AG04450 (cell line): ENCODE results near the gene CHCHD1. TPM values are rescaled to one million over a fixed set of nuclear protein-coding genes. Genes with fewer than 3 reads are reported as not detected.
"Not testable (repeated sequence)": the region's sequence is repeated elsewhere in the genome, so short reads cannot be mapped to it uniquely, and the experiment has no call there.

Experiments used
- CTCF ChIA-PET: fragments of 300-600, 350-600 bp; formaldehyde crosslinking; extraction: SDS; loops from one replicate; lab custom pipeline; 2022; ENCODE audit warnings: antibody characterized with exemption, inconsistent platforms; lab: Charles Lee
- POLR2A ChIA-PET: fragments of 350-600 bp; formaldehyde crosslinking; extraction: SDS; loops from one replicate; lab custom pipeline; 2021; ENCODE audit warnings: antibody characterized with exemption, inconsistent platforms; lab: Yijun Ruan, JAX
- DNase-seq: peaks from one replicate; pipeline ENCODE4 v3.0.0-alpha.2; 2011; ENCODE audit warnings: low read depth, low spot score
- H3K27ac ChIP-seq: one replicate; pipeline ENCODE4 v1.5.1; 2012; ENCODE audit warnings: low read depth, low read length, control low read depth
- H3K27me3 ChIP-seq: one replicate; pipeline ENCODE4 v1.6.0; 2012; ENCODE audit warnings: low read length; ENCODE audit not compliant: control insufficient read depth, insufficient read depth
- H3K4me3 ChIP-seq: 2 replicates; pipeline ENCODE4 v1.5.1; 2011; ENCODE audit warnings: mild to moderate bottlenecking, low read depth, low read length, control low read depth
- H3K9me3 ChIP-seq: 2 replicates; pipeline ENCODE4 v1.5.1; 2012; ENCODE audit warnings: low read length; ENCODE audit not compliant: control insufficient read depth, insufficient read depth
- polyA plus RNA-seq: library from polyadenylated mRNA; depleted of rRNA; stranded (reverse); fragments of >200 nt; gene quantifications from 2 replicates; pipeline ENCODE4 v1.2.3, GENCODE V29; 2011; rRNA removed
- small RNA-seq: library from RNA; depleted of rRNA; stranded (forward); fragments of <200 nt; gene quantifications from one replicate; pipeline ENCODE3, GENCODE V24; 2012; ENCODE audit warnings: low read depth; ENCODE audit not compliant: insufficient read length
- TF ChIP-seq, protein P1 (sequence below): IDR thresholded peaks from 2 replicates; pipeline ENCODE4 v1.5.1; 2011; ENCODE audit warnings: low read depth, low read length, control low read depth, inconsistent platforms

Gene CHCHD1
- polyA plus RNA-seq, 1 experiment, result 45.4 TPM

DNA sequence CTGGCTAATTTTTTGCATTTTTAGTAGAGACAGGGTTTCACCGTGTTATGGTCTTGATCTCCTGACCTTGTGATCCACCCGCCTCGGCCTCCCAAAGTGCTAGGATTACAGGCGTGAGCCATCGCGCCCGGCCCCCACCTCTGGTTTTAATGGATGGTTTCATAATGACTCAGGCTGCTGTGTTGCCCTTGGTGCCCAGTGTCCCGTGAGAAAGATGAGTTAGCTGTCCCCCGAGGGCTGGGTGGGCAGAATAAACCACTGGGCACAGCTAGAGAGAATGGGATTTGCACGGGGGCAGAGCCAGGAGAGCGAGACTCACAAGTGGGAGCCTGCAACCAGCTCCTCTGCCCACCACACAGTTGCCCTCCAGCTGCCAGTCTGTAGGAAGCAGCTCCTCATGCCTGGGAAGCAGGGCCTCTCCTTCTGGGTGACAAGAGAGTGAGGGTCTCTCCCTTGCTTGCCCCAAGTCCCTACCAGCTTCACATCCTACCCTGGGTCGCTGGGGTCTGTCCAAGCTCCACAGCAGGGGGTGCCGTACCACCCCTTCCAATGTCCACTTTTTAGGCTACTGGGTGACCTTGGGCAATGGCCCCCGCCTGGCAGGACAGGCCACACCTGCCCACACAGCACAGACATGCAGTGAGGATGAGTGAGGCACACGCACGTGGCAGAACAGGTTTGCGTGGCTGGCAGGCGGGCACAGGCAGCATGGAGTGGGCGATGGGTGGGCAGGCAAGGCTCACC, 45.7 kb downstream of the CHCHD1 start:
- CTCF ChIA-PET, result no interaction called here
- DNase-seq, result no peak
- no peaks in the 10 kb centered on the region for H3K27me3 ChIP-seq
- no peak overlapping the region for H3K4me3 ChIP-seq
- H3K27ac ChIP-seq, result no peak overlapping the region
- H3K9me3 ChIP-seq, result no peaks in the 10 kb centered on the region
- TF ChIP-seq, protein P1, sequence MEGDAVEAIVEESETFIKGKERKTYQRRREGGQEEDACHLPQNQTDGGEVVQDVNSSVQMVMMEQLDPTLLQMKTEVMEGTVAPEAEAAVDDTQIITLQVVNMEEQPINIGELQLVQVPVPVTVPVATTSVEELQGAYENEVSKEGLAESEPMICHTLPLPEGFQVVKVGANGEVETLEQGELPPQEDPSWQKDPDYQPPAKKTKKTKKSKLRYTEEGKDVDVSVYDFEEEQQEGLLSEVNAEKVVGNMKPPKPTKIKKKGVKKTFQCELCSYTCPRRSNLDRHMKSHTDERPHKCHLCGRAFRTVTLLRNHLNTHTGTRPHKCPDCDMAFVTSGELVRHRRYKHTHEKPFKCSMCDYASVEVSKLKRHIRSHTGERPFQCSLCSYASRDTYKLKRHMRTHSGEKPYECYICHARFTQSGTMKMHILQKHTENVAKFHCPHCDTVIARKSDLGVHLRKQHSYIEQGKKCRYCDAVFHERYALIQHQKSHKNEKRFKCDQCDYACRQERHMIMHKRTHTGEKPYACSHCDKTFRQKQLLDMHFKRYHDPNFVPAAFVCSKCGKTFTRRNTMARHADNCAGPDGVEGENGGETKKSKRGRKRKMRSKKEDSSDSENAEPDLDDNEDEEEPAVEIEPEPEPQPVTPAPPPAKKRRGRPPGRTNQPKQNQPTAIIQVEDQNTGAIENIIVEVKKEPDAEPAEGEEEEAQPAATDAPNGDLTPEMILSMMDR, result no peak
- POLR2A ChIA-PET, result no interaction called here

DNA sequence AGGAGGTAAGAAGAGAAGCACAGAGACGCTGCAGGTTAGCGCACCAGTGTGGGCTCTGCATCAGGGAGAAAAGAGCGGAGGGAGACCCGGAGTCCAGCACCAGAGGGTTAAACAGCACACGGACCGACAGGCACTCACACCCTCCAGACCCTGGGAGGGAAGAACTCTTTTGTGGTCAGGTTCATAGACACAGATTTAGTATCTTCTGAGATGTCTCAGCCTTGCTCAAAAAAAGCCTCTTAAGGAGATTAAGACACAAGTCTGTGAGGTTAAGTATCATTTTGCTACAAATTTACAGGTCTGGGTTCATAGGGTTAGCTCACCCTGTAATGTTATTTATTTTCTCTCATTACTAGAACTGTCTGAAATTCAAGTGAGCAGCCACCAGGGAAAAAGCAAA, 46.3 kb downstream of the CHCHD1 start:
- Histone ChIP-seq H3K9me3 (no peaks in the 10 kb centered on the region), H3K27ac (no peak overlapping the region), H3K27me3 (no peaks in the 10 kb centered on the region), H3K4me3 (no peak overlapping the region)
- no peak for DNase-seq
- ChIA-PET CTCF (no interaction called here), POLR2A (no interaction called here)
- TF ChIP-seq, protein P1, result no peak

DNA sequence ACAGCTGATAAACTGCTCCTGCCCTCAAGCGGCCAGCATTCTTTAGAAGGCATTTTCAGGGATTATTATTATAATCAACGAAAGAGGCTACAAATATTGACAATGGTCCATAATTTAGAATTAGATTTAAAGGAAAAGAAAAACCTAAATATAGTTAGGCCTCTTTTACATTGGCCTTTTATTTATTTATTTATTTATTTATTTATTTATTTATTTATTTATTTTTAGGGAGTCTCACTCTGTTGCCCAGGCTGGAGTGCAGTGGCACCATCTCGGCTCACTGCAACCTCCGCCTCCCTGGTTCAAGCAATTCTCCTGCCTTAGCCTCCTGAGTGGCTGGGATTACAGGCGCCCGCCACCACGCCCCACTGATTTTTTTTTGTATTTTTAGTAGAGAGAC, 47.2 kb downstream of the CHCHD1 start:
- CTCF ChIA-PET, H3K4me3 ChIP-seq, H3K9me3 ChIP-seq, H3K27me3 ChIP-seq, H3K27ac ChIP-seq, DNase-seq, POLR2A ChIA-PET: not testable (repeated sequence)

Small RNAs within 50 kb of the gene (small RNA-seq; reads per million reads assigned to genes)
- gene AC022400.4 (not detected), gene AC022400.9 (not detected), gene ZSWIM8-AS1 (not detected)

Other genes starting within 250 kb of the CHCHD1 start
- gene USP54, start 190.7 kb upstream of the CHCHD1 start, polyA plus RNA-seq, result 8.6 and 11.2 TPM in 2 replicates
- gene MYOZ1, start 140.6 kb upstream of the CHCHD1 start, polyA plus RNA-seq, result not detected in 2 replicates
- 0.02 and 0.05 TPM in 2 replicates for gene SYNPO2L, start 126.0 kb upstream of the CHCHD1 start, polyA plus RNA-seq
- 2.9 and 3.3 TPM in 2 replicates for gene AGAP5, start 83.9 kb upstream of the CHCHD1 start, polyA plus RNA-seq
- gene SEC24C, start 37.7 kb upstream of the CHCHD1 start, polyA plus RNA-seq, result 86.9 and 97.4 TPM in 2 replicates
- gene ZSWIM8, start 3.6 kb downstream of the CHCHD1 start, polyA plus RNA-seq, result 44.2 and 58.3 TPM in 2 replicates
- 11.4 and 13.2 TPM in 2 replicates for gene NDST2, start 29.6 kb downstream of the CHCHD1 start, polyA plus RNA-seq
- gene CAMK2G, start 92.5 kb downstream of the CHCHD1 start, polyA plus RNA-seq, result 22.3 and 23.7 TPM in 2 replicates
- gene PLAU, start 129.1 kb downstream of the CHCHD1 start, polyA plus RNA-seq, result 241 and 329 TPM in 2 replicates
- gene VCL, start 216.1 kb downstream of the CHCHD1 start, polyA plus RNA-seq, result 313 and 327 TPM in 2 replicates